ENCODE results near the gene MANBA.

The MANBA gene

DNA sequence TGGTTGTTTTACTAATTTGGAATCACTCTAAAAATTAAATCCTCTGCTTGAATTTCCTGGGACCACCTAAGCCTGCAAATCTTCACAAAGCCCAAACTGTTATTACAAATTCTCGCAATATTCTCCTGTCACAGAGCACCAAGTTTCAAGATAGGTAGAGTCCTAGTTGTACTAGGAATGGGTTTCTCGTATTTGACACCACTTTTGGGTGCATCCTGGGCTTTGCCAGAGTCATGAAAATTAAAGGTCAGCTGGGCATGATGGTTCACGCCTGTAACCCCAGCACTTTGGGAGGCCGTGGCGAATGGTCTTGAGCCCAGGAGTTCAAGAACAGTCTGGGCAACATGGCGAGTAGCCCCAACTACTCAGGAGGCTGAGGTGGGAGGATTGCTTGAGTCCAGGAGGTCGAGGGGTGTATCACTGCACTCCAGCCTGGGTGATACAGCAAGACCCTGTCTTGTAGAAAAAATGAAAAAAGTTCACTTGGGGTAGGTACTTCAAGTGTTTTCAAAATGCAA is 30.6 kb upstream of the MANBA start:
- H3K27me3 ChIP-seq (ENCODE audit: insufficient read depth, low read length), result no peaks in the 10 kb centered on the region
- H3K4me3 ChIP-seq (ENCODE audit: low read depth, low read length), result no peak overlapping the region
- H2BK120ac ChIP-seq (ENCODE audit: insufficient read depth, low read length, poor library complexity), result no peak overlapping the region
- no peak overlapping the region for H3K27ac ChIP-seq (ENCODE audit: low read depth, low read length)
- H2BK5ac ChIP-seq (ENCODE audit: low read depth, low read length, poor library complexity), result no peak overlapping the region
- H3K36me3 ChIP-seq (ENCODE audit: control insufficient read depth in 1 of 2, insufficient read depth in 2 of 2, low read length in 2 of 2), result peaks cover 6 to 8% of the 10 kb centered on the region in 2 experiments
- H4K8ac ChIP-seq (ENCODE audit: low read depth, low read length), result no peak overlapping the region
- no peak overlapping the region for H3K14ac ChIP-seq (ENCODE audit: low read length)
- H2AFZ ChIP-seq (ENCODE audit: insufficient read depth, low read length, poor library complexity), result no peak overlapping the region
- no peak overlapping the region for H3K18ac ChIP-seq (ENCODE audit: low read length)
- WGBS (ENCODE audit: extremely low coverage, insufficient coverage, insufficient read length), result no CpG with 5 or more reads among the region's 7 CpGs
- no peak for DNase-seq
- no peak overlapping the region for H4K12ac ChIP-seq (ENCODE audit: low read depth, low read length)
- no peak overlapping the region for H3K9ac ChIP-seq (ENCODE audit: low read length)
- no peak overlapping the region for H3K4ac ChIP-seq (ENCODE audit: low read depth, low read length)
- H3K79me1 ChIP-seq (ENCODE audit: low read length), result no peaks in the 10 kb centered on the region
- no peaks in the 10 kb centered on the region for H3K79me2 ChIP-seq (ENCODE audit: control insufficient read depth, insufficient read depth, low read length, poor library complexity)
- no peaks in the 10 kb centered on the region for H3K9me3 ChIP-seq (ENCODE audit: insufficient read depth, low read depth, low read length)
- no peak overlapping the region for H3K23ac ChIP-seq (ENCODE audit: low read length)
- H2AK5ac ChIP-seq (ENCODE audit: low read length), result no peak overlapping the region
- H3K4me1 ChIP-seq (ENCODE audit: control insufficient read depth in 1 of 2, insufficient read depth in 2 of 2, low read length in 2 of 2), result peaks cover 0 to under 1% of the 10 kb centered on the region in 2 experiments
- no peak overlapping the region for H3K4me2 ChIP-seq (ENCODE audit: low read length)
- H4K91ac ChIP-seq (ENCODE audit: low read depth, low read length), result no peak overlapping the region
- no peak overlapping the region for H2BK12ac ChIP-seq (ENCODE audit: low read length)

DNA sequence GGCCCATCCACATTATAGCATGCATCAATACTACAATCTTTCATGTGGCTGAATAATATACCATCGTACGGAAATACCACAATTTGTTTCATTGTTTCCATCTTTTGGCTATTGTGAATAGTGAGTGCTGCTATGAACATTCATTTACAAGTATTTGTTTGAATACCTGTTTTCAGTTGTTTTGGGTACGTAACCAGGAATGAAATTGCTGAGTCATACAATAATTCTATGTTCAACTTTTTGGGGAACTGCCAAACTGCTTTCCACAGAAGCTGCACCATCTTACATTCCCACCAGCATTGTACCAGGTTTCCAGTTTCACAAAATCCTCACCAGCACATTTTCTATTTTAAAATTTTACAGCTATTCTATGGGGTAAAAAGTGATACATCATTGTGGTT is 28.5 kb upstream of the MANBA start:
- H4K91ac ChIP-seq (ENCODE audit: low read depth, low read length), result no peak overlapping the region
- H3K9ac ChIP-seq (ENCODE audit: low read length), result no peak overlapping the region
- peaks cover 0 to 2% of the 10 kb centered on the region in 2 experiments for H3K4me1 ChIP-seq (ENCODE audit: control insufficient read depth in 1 of 2, insufficient read depth in 2 of 2, low read length in 2 of 2)
- no peak overlapping the region for H2BK5ac ChIP-seq (ENCODE audit: low read depth, low read length, poor library complexity)
- H4K12ac ChIP-seq (ENCODE audit: low read depth, low read length), result no peak overlapping the region
- no peak overlapping the region for H3K4me3 ChIP-seq (ENCODE audit: low read depth, low read length)
- no peaks in the 10 kb centered on the region for H3K27me3 ChIP-seq (ENCODE audit: insufficient read depth, low read length)
- no peak overlapping the region for H2BK12ac ChIP-seq (ENCODE audit: low read length)
- H3K4me2 ChIP-seq (ENCODE audit: low read length), result no peak overlapping the region
- no peak overlapping the region for H2AFZ ChIP-seq (ENCODE audit: insufficient read depth, low read length, poor library complexity)
- H3K36me3 ChIP-seq (ENCODE audit: control insufficient read depth in 1 of 2, insufficient read depth in 2 of 2, low read length in 2 of 2), result peaks cover 6 to 8% of the 10 kb centered on the region in 2 experiments
- H3K27ac ChIP-seq (ENCODE audit: low read depth, low read length), result no peak overlapping the region
- DNase-seq, result peak in 1 of 2 donors; percentile 36
- no peak overlapping the region for H3K4ac ChIP-seq (ENCODE audit: low read depth, low read length)
- H3K79me2 ChIP-seq (ENCODE audit: control insufficient read depth, insufficient read depth, low read length, poor library complexity), result no peaks in the 10 kb centered on the region
- no peak overlapping the region for H2AK5ac ChIP-seq (ENCODE audit: low read length)
- H3K18ac ChIP-seq (ENCODE audit: low read length), result no peak overlapping the region
- no peak overlapping the region for H3K14ac ChIP-seq (ENCODE audit: low read length)
- WGBS (ENCODE audit: extremely low coverage, insufficient coverage, insufficient read length), result no CpG with 5 or more reads among the region's 3 CpGs
- no peak overlapping the region for H4K8ac ChIP-seq (ENCODE audit: low read depth, low read length)
- no peak overlapping the region for H3K23ac ChIP-seq (ENCODE audit: low read length)
- no peak overlapping the region for H2BK120ac ChIP-seq (ENCODE audit: insufficient read depth, low read length, poor library complexity)
- H3K9me3 ChIP-seq (ENCODE audit: insufficient read depth, low read depth, low read length), result no peaks in the 10 kb centered on the region
- H3K79me1 ChIP-seq (ENCODE audit: low read length), result no peaks in the 10 kb centered on the region

DNA sequence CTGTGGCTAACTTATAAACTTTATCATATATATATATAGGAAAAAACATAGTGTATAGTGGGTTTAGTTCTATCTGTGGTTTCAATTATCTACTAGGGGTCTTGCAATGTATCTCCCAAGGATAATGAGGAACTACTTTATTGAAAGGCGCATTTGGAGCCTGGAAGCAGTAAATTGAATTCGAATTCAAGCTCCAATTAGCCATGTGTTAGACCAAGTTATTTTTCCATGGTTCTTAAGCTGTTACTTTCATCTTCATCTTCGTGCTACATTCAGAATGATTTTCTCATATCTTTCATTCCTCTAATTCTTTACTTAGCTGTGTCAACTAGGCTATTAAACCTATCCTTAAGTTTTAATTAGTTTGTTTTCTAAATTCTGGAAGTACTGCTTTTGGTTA is 27.2 kb upstream of the MANBA start:
- peaks cover 0 to 2% of the 10 kb centered on the region in 2 experiments for H3K4me1 ChIP-seq (ENCODE audit: control insufficient read depth in 1 of 2, insufficient read depth in 2 of 2, low read length in 2 of 2)
- no CpG with 5 or more reads among the region's 3 CpGs for WGBS (ENCODE audit: extremely low coverage, insufficient coverage, insufficient read length)
- no peak overlapping the region for H3K23ac ChIP-seq (ENCODE audit: low read length)
- no peaks in the 10 kb centered on the region for H3K27me3 ChIP-seq (ENCODE audit: insufficient read depth, low read length)
- no peaks in the 10 kb centered on the region for H3K9me3 ChIP-seq (ENCODE audit: insufficient read depth, low read depth, low read length)
- no peak overlapping the region for H3K4me3 ChIP-seq (ENCODE audit: low read depth, low read length)
- no peak overlapping the region for H2AK5ac ChIP-seq (ENCODE audit: low read length)
- no peak overlapping the region for H2AFZ ChIP-seq (ENCODE audit: insufficient read depth, low read length, poor library complexity)
- H4K8ac ChIP-seq (ENCODE audit: low read depth, low read length), result no peak overlapping the region
- H2BK5ac ChIP-seq (ENCODE audit: low read depth, low read length, poor library complexity), result no peak overlapping the region
- no peaks in the 10 kb centered on the region for H3K79me2 ChIP-seq (ENCODE audit: control insufficient read depth, insufficient read depth, low read length, poor library complexity)
- no peak overlapping the region for H4K91ac ChIP-seq (ENCODE audit: low read depth, low read length)
- no peaks in the 10 kb centered on the region for H3K79me1 ChIP-seq (ENCODE audit: low read length)
- H2BK12ac ChIP-seq (ENCODE audit: low read length), result no peak overlapping the region
- no peak overlapping the region for H3K27ac ChIP-seq (ENCODE audit: low read depth, low read length)
- peaks cover 6 to 8% of the 10 kb centered on the region in 2 experiments for H3K36me3 ChIP-seq (ENCODE audit: control insufficient read depth in 1 of 2, insufficient read depth in 2 of 2, low read length in 2 of 2)
- H3K4ac ChIP-seq (ENCODE audit: low read depth, low read length), result no peak overlapping the region
- no peak overlapping the region for H2BK120ac ChIP-seq (ENCODE audit: insufficient read depth, low read length, poor library complexity)
- no peak overlapping the region for H3K14ac ChIP-seq (ENCODE audit: low read length)
- no peak for DNase-seq
- no peak overlapping the region for H4K12ac ChIP-seq (ENCODE audit: low read depth, low read length)
- H3K9ac ChIP-seq (ENCODE audit: low read length), result no peak overlapping the region
- H3K18ac ChIP-seq (ENCODE audit: low read length), result no peak overlapping the region
- H3K4me2 ChIP-seq (ENCODE audit: low read length), result no peak overlapping the region

DNA sequence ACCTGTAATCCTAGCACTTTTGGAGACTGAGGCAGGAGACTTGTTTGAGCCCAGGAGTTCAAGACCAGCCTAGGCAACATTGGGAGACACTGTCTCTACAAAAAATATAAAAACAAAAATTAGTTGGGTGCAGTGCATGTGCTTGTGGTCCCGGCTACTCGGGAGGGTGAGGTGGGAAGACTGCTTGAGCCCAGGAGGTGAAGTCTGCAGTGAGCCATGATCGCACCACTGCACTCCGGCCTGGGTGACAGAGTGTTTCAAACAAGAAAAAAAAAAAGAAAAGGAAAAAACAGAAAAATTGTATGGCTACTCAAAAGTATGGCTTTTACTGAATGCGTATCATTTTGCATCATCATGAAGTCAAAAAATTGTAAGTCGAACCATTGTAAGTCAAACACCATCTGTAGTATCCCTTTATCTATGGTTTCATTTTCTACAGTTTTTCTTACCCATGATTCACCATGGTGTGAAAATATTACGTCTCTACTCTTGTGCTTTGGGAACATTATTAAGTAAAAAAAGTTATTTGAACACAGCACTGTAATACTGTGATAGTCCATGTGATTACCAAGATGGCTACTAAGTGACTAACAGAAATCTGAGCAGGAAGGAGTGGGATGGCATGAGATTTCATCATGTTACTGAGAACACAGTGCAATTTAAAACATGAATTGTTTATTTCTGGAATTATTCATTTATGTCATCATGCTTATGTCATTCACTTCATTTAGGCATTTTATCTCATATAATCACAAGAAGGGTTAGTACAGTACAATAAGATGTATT is 26.5 kb upstream of the MANBA start:
- Histone ChIP-seq H3K4ac (ENCODE audit: low read depth, low read length) (no peak overlapping the region), H3K79me2 (ENCODE audit: control insufficient read depth, insufficient read depth, low read length, poor library complexity) (no peaks in the 10 kb centered on the region), H3K27ac (ENCODE audit: low read depth, low read length) (no peak overlapping the region), H3K9ac (ENCODE audit: low read length) (no peak overlapping the region), H3K79me1 (ENCODE audit: low read length) (no peaks in the 10 kb centered on the region), H3K9me3 (ENCODE audit: insufficient read depth, low read depth, low read length) (no peaks in the 10 kb centered on the region), H2AFZ (ENCODE audit: insufficient read depth, low read length, poor library complexity) (no peak overlapping the region), H3K4me1 (ENCODE audit: control insufficient read depth in 1 of 2, insufficient read depth in 2 of 2, low read length in 2 of 2) (peaks cover 0 to 2% of the 10 kb centered on the region in 2 experiments), H3K36me3 (ENCODE audit: control insufficient read depth in 1 of 2, insufficient read depth in 2 of 2, low read length in 2 of 2) (peaks cover 4 to 8% of the 10 kb centered on the region in 2 experiments), H3K4me2 (ENCODE audit: low read length) (no peak overlapping the region), H3K18ac (ENCODE audit: low read length) (no peak overlapping the region), H2AK5ac (ENCODE audit: low read length) (no peak overlapping the region), H3K23ac (ENCODE audit: low read length) (peak overlapping the region; percentile 58), H4K8ac (ENCODE audit: low read depth, low read length) (no peak overlapping the region), H2BK120ac (ENCODE audit: insufficient read depth, low read length, poor library complexity) (no peak overlapping the region), H3K14ac (ENCODE audit: low read length) (no peak overlapping the region), H2BK12ac (ENCODE audit: low read length) (peak overlapping the region; percentile 31), H2BK5ac (ENCODE audit: low read depth, low read length, poor library complexity) (no peak overlapping the region), H4K12ac (ENCODE audit: low read depth, low read length) (no peak overlapping the region), H3K4me3 (ENCODE audit: low read depth, low read length) (no peak overlapping the region), H3K27me3 (ENCODE audit: insufficient read depth, low read length) (no peaks in the 10 kb centered on the region), H4K91ac (ENCODE audit: low read depth, low read length) (no peak overlapping the region)
- WGBS (ENCODE audit: extremely low coverage, insufficient coverage, insufficient read length), result no CpG with 5 or more reads among the region's 7 CpGs
- peak in 1 of 2 donors; percentile 50 for DNase-seq

All from trophoblast cell (in vitro differentiated cells and primary cell).